T-helper 2 cell treated with Interferon-gamma antibody and Interleukin-4, amounts not matched to agents 5 μg/mL and 100 μg/mL, for 36 hours (primary cell): ENCODE data around the gene PDSS2.
"Not testable (repeated sequence)": the region's sequence is repeated elsewhere in the genome, so short reads cannot be mapped to it uniquely, and the experiment has no call there.

Experiments
- DNase-seq: peaks from one replicate; pipeline ENCODE4 v3.0.0; 2021; ENCODE audit warnings: low spot score
- H3K27ac Mint-ChIP-seq: one replicate; pipeline ENCODE4 v1.8.0; 2021; ENCODE audit warnings: mild to moderate bottlenecking, mixed read lengths
- H3K27me3 Mint-ChIP-seq: one replicate; pipeline ENCODE4 v1.8.0; 2021; ENCODE audit warnings: low read depth, mixed read lengths
- H3K36me3 Mint-ChIP-seq: one replicate; pipeline ENCODE4 v1.8.0; 2021; ENCODE audit warnings: low read depth, mixed read lengths
- H3K4me1 Mint-ChIP-seq: one replicate; pipeline ENCODE4 v1.8.0; 2021; ENCODE audit warnings: low read depth, mixed read lengths
- H3K4me3 Mint-ChIP-seq: one replicate; pipeline ENCODE4 v1.8.0; 2022; ENCODE audit warnings: mild to moderate bottlenecking, moderate library complexity, mixed read lengths
- H3K9me3 Mint-ChIP-seq: one replicate; pipeline ENCODE4 v1.8.0; 2021; ENCODE audit warnings: mixed read lengths

Gene PDSS2

GRCh38 chr6:107447663-107448216 is 11.6 kb downstream of the PDSS2 start:
- Mint-ChIP-seq H3K9me3 (peaks cover 44% of the 10 kb centered on the region), H3K4me3 (no peak overlapping the region), H3K27ac (no peak overlapping the region), H3K36me3 (peaks cover 35% of the 10 kb centered on the region), H3K4me1 (no peaks in the 10 kb centered on the region), H3K27me3 (no peaks in the 10 kb centered on the region)
- no peak for DNase-seq

GRCh38 chr6:107444277-107444676 is 15.1 kb downstream of the PDSS2 start:
- no peak for DNase-seq
- H3K9me3 Mint-ChIP-seq, result peaks cover 27% of the 10 kb centered on the region
- no peak overlapping the region for H3K4me3 Mint-ChIP-seq
- H3K36me3 Mint-ChIP-seq, result peaks cover 22% of the 10 kb centered on the region
- H3K27ac Mint-ChIP-seq, result no peak overlapping the region
- no peaks in the 10 kb centered on the region for H3K4me1 Mint-ChIP-seq
- H3K27me3 Mint-ChIP-seq, result no peaks in the 10 kb centered on the region

- H3K4me3 Mint-ChIP-seq, result no peak overlapping the region
- peaks cover 21% of the 10 kb centered on the region for H3K9me3 Mint-ChIP-seq
- H3K27ac Mint-ChIP-seq, result no peak overlapping the region
- no peaks in the 10 kb centered on the region for H3K4me1 Mint-ChIP-seq
- no peaks in the 10 kb centered on the region for H3K27me3 Mint-ChIP-seq
- no peak for DNase-seq
- H3K36me3 Mint-ChIP-seq, result peaks cover 18% of the 10 kb centered on the region
Observed at GRCh38 chr6:107443608-107444267, 15.6 kb downstream of the PDSS2 start.

- DNase-seq, result no peak
- Mint-ChIP-seq H3K36me3 (peaks cover 14% of the 10 kb centered on the region), H3K4me3 (no peak overlapping the region), H3K27me3 (no peaks in the 10 kb centered on the region), H3K27ac (no peak overlapping the region), H3K4me1 (no peaks in the 10 kb centered on the region), H3K9me3 (peaks cover 15% of the 10 kb centered on the region)
Observed at GRCh38 chr6:107442938-107443607, 16.3 kb downstream of the PDSS2 start.

DNA sequence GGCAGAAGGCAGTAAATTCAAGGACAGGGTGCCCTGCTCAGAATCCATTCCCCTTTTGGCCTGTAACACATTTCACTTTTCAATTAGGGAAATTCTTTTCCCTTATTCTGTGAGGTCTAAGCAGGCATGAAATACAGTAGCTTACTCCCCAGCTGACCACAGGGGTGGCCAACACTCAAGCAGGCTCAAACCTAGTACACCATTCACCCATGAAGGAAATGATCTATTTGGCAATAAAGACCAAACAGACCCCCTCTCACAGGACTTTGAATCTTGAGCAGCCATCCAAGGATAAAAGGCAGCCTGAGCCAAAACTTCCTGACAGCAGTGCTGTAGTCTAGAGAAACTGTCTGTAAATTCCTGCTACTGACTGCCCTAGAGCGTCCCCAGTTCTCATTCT is 17.7 kb downstream of the PDSS2 start:
- Mint-ChIP-seq H3K4me1 (peaks cover 1% of the 10 kb centered on the region), H3K9me3 (peaks cover 4% of the 10 kb centered on the region), H3K4me3 (no peak overlapping the region), H3K36me3 (peaks cover 14% of the 10 kb centered on the region), H3K27me3 (no peaks in the 10 kb centered on the region), H3K27ac (no peak overlapping the region)
- DNase-seq, result no peak

DNA sequence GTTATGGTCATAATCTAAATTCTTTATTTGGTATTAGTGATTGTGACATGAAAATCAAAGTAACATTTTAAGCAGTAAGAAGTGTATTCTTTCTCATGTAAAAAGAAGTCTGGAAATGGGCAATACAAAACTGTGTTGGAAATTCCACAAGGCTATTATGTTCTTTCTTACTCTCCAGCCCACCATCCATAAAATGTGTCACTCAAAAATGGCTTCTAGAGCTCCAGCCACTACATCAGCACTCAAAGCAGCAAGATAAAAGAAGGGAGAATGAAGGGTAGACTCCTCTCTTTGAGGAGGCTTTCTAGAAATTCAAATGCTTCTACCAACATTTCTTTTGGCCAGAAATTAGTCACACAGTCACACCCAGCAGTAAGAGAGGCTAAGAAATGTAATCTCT is 18.4 kb downstream of the PDSS2 start:
- Mint-ChIP-seq H3K4me1 (peaks cover 1% of the 10 kb centered on the region), H3K27me3 (no peaks in the 10 kb centered on the region), H3K9me3 (no peaks in the 10 kb centered on the region), H3K4me3 (no peak overlapping the region), H3K27ac (no peak overlapping the region), H3K36me3 (peaks cover 9% of the 10 kb centered on the region)
- no peak for DNase-seq

DNA sequence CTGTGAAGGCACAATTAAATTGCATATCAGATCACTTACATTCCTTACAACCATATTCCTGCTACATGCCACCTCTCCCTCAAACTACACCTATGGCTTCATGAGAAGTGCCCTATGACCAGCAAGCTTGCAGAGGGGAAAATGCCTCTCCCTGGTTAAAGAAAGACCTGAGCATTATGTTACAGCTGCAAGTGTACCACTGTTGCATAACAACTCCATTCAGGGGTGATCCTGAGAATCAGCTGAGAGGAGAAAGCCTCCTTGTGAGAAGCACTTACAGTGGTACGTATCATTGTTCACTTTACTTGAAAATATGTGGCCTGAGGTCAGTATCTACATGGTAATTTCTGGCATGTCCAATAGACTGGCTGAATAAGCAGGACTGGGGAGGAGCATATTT is 20.0 kb downstream of the PDSS2 start:
- Mint-ChIP-seq H3K36me3 (peaks cover 6% of the 10 kb centered on the region), H3K4me3 (no peak overlapping the region), H3K27me3 (no peaks in the 10 kb centered on the region), H3K4me1 (peaks cover 1% of the 10 kb centered on the region), H3K27ac (no peak overlapping the region), H3K9me3 (no peaks in the 10 kb centered on the region)
- DNase-seq, result no peak

DNA sequence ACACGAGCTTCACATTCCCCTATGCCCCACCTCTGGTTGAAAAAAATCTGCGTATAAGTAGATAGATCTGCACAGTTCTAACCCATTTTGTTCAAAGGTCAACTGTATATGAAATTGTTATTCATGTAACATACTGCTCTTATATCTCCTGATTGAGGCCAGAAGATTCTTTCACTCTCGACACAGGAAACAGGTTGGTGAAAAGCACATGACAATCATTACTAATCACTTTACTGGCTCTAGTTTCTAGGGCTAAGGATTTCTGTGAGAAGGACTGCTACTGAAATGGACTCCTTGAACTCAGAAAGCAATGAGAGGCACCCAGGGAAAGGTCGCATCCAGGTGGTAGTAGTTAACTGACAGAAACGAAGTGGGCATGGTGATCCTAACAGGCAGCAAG is 21.7 kb downstream of the PDSS2 start:
- H3K36me3 Mint-ChIP-seq, result peaks cover 5% of the 10 kb centered on the region
- no peak overlapping the region for H3K27ac Mint-ChIP-seq
- no peak overlapping the region for H3K4me3 Mint-ChIP-seq
- peaks cover 7% of the 10 kb centered on the region for H3K9me3 Mint-ChIP-seq
- peaks cover 1% of the 10 kb centered on the region for H3K4me1 Mint-ChIP-seq
- H3K27me3 Mint-ChIP-seq, result no peaks in the 10 kb centered on the region
- no peak for DNase-seq

DNA sequence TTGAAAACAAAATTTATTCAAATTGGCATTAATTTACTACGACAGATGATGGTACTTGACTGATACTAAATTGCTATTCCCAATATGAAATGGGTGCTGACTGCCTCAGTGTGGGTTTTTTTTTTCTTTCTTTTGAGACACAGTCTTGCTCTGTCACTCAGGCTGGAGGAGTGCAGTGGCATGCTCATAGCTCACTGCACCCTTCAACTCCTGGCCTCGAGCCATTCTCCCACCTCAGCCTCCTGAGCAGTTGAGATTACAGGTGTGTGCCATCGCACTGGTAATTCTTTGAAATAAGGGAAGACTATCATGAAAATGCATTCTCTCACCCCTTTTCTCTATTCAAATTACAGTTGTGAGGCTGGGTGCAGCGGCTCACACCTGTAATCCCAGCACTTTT is 22.5 kb downstream of the PDSS2 start:
- no peaks in the 10 kb centered on the region for H3K27me3 Mint-ChIP-seq
- H3K4me3 Mint-ChIP-seq, result no peak overlapping the region
- peaks cover 7% of the 10 kb centered on the region for H3K9me3 Mint-ChIP-seq
- DNase-seq, result no peak
- H3K4me1 Mint-ChIP-seq, result peaks cover 1% of the 10 kb centered on the region
- peaks cover 3% of the 10 kb centered on the region for H3K36me3 Mint-ChIP-seq
- no peak overlapping the region for H3K27ac Mint-ChIP-seq

DNA sequence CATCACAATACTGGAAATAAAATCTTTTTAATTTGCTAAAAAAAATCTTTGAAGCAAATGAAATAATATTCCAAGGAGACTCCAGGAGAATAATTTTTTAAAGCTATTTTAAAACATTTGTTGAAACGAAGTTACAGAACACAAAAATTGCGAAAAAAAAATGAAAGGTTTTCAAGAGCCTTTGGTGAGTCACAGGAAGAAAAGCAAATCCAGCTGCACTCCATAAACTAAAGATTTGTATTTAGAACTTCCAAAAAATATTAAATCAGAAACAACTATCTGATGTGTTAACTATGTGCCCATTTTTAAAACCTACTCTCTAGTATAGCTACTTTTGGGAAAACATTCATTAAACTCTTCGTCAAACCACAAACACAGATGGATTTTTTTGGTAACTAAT is 23.6 kb downstream of the PDSS2 start:
- H3K27me3 Mint-ChIP-seq, result no peaks in the 10 kb centered on the region
- peaks cover 3% of the 10 kb centered on the region for H3K36me3 Mint-ChIP-seq
- no peak overlapping the region for H3K4me3 Mint-ChIP-seq
- no peak for DNase-seq
- peaks cover 1% of the 10 kb centered on the region for H3K4me1 Mint-ChIP-seq
- no peak overlapping the region for H3K27ac Mint-ChIP-seq
- H3K9me3 Mint-ChIP-seq, result peaks cover 7% of the 10 kb centered on the region

DNA sequence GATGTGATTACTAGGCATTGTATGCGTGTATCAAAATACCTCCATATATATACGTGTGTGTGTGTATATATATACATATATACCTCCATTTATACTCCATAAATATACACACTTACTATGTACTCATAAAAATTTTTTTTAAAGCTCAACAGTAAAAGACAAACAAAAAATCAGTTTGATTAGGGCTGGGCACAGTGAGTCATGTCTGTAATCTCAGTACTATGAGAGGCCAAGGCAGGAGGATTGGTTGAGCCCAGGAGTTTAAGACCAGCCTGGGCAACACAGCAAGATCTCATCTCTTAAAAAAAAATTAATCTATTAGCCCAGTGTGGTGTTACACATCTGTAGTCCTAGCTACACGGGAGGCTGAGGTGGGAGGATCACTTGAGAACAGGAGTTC is 24.6 kb downstream of the PDSS2 start:
- peaks cover 7% of the 10 kb centered on the region for H3K9me3 Mint-ChIP-seq
- H3K27ac Mint-ChIP-seq, result no peak overlapping the region
- DNase-seq, result no peak
- no peak overlapping the region for H3K4me3 Mint-ChIP-seq
- H3K4me1 Mint-ChIP-seq, result peaks cover 1% of the 10 kb centered on the region
- H3K36me3 Mint-ChIP-seq, result peaks cover 6% of the 10 kb centered on the region
- no peaks in the 10 kb centered on the region for H3K27me3 Mint-ChIP-seq

GRCh38 chr6:107425951-107426350 is 33.4 kb downstream of the PDSS2 start:
- H3K4me3 Mint-ChIP-seq, H3K4me1 Mint-ChIP-seq, H3K27me3 Mint-ChIP-seq, DNase-seq, H3K27ac Mint-ChIP-seq: not testable (repeated sequence)
- peaks cover 17% of the 10 kb centered on the region for H3K9me3 Mint-ChIP-seq
- H3K36me3 Mint-ChIP-seq, result peaks cover 18% of the 10 kb centered on the region

GRCh38 chr6:107423474-107423990 is 35.8 kb downstream of the PDSS2 start:
- DNase-seq, result no peak
- H3K4me3 Mint-ChIP-seq, result no peak overlapping the region
- H3K27ac Mint-ChIP-seq, result no peak overlapping the region
- no peaks in the 10 kb centered on the region for H3K27me3 Mint-ChIP-seq
- no peaks in the 10 kb centered on the region for H3K4me1 Mint-ChIP-seq
- peaks cover 15% of the 10 kb centered on the region for H3K36me3 Mint-ChIP-seq
- H3K9me3 Mint-ChIP-seq, result peaks cover 17% of the 10 kb centered on the region

GRCh38 chr6:107421696-107422256 is 37.6 kb downstream of the PDSS2 start:
- Mint-ChIP-seq H3K27ac (no peak overlapping the region), H3K4me3 (no peak overlapping the region), H3K4me1 (no peaks in the 10 kb centered on the region), H3K27me3 (no peaks in the 10 kb centered on the region), H3K9me3 (peaks cover 11% of the 10 kb centered on the region), H3K36me3 (peaks cover 9% of the 10 kb centered on the region)
- DNase-seq, result no peak
